Right lobe of liver (tissue), 6 donors: ENCODE data around the gene LRRC56. TPM values are rescaled to one million over a fixed set of nuclear protein-coding genes. Genes with fewer than 3 reads are reported as not detected.
"Not testable (repeated sequence)": the region's sequence is repeated elsewhere in the genome, so short reads cannot be mapped to it uniquely, and the experiment has no call there.

Source experiments
- ATAC-seq, 4 donors: fragments of 200-7000 bp; cut with Tn5 transposase; one replicate each; pipeline ENCODE4 v1.9.1; 2020; ENCODE audit warnings: mild to moderate bottlenecking in 4 of 4, moderate library complexity in 4 of 4
- DNase-seq, 3 donors: peaks; one replicate each; pipeline ENCODE4 v3.0.0-alpha.2; 2020
- H3K27ac ChIP-seq, 3 donors: fragments of 200-600 bp; one replicate each; pipeline ENCODE4 v1.8.0; 2022
- H3K27me3 ChIP-seq, 2 donors: fragments of 200-600 bp; one replicate each; pipeline ENCODE4 v1.8.0; 2022
- H3K36me3 ChIP-seq, 4 donors: fragments of 200-600 bp; sonication (generic) in 1 of 4; one replicate each; pipeline versions ENCODE4 v1.5.1 to v1.8.0; 2017 to 2022; ENCODE audit warnings: control low read depth in 1 of 4
- H3K4me1 ChIP-seq, 4 donors: fragments of 200-600 bp; sonication (generic) in 1 of 4; one replicate each; pipeline versions ENCODE4 v1.5.1 to v1.8.0; 2017 to 2022; ENCODE audit warnings: control low read depth in 1 of 4
- H3K4me3 ChIP-seq, 3 donors: fragments of 200-600 bp; one replicate each; pipeline ENCODE4 v1.8.0; 2022
- H3K9me3 ChIP-seq, 4 donors: fragments of 200-600 bp; sonication (generic) in 1 of 4; one replicate each; pipeline versions ENCODE4 v1.5.1 to v1.8.0; 2017 to 2022; ENCODE audit warnings: control low read depth in 1 of 4
- CTCF ChIP-seq, 4 donors: fragments of 200-600 bp in 3 of 4; fragments of 450-650 bp in 1 of 4; IDR thresholded peaks; one replicate each; pipeline versions ENCODE4 v1.5.1 to v1.8.0; 2016 to 2022; ENCODE audit warnings: antibody characterized with exemption in 4 of 4, mild to moderate bottlenecking in 2 of 4
- POLR2A ChIP-seq: fragments of 450-650 bp; IDR thresholded peaks from one replicate; pipeline ENCODE4 v1.6.1; 2017; ENCODE audit warnings: antibody characterized with exemption, mild to moderate bottlenecking
- WGBS: methylation state at CpG from one replicate; pipeline ENCODE4 v1.1.6; 2018; ENCODE audit warnings: low coverage, low lambda C conversion rate; ENCODE audit not compliant: insufficient coverage; ENCODE audit errors: missing lambda C conversion rate; 5-methylcytosine and 5-hydroxymethylcytosine counted together
- intact Hi-C, 2 donors: fragments of 100-400 bp; cut with DNase I; formaldehyde crosslinking; loops; one replicate each; pipeline versions ENCODE4 v1.11.2 to v1.14.1; 2022
- total RNA-seq, 6 experiments: library from RNA; depleted of rRNA in 2 of 6; stranded (reverse); fragments of >200 nt in 2 of 6; fragmentation: NEBNext Ultra II Directional in 3 of 6; extraction: Animal tissue kit (Norgen Biotek cat#: 25700) in 3 of 6; gene quantifications; one replicate each; pipeline versions ENCODE4 v1.1.0 to v1.2.4, GENCODE V29; 2016 to 2023
- donor health status: DM: no; HTN: yes; CAD: no.
- donor health status: DM: no; HTN: no; CAD: no.
- donor health status: DM: no; HTN: no; CAD: no.
- donor health status: DM: no; HTN: yes; CAD: no.
- donor health status: DM: no; HTN: yes; CAD: no.

LRRC56 gene
- total RNA-seq, 6 experiments from 2014 or later: 0.12 to 1.1 (median 0.71) TPM; not detected in 1

GRCh38 chr11:573146-573759, 35.9 kb downstream of the LRRC56 start:
- Histone ChIP-seq H3K4me3 (no peak overlapping the region), H3K4me1 (peaks cover 2 to 42% (median 9%) of the 10 kb centered on the region in 4 donors), H3K9me3 (no peaks in the 10 kb centered on the region), H3K36me3 (no peaks in the 10 kb centered on the region), H3K27ac (no peak overlapping the region), H3K27me3 (no peaks in the 10 kb centered on the region)
- intact Hi-C loops: no loop called here
- TF ChIP-seq CTCF (IDR thresholded peaks at IDR 0.05) (no peak), POLR2A (no peak)
- DNase-seq: peak in 2 of 3 donors; percentile 59 to 79
- ATAC-seq: no peak
- 63% methylated on average over 4 of the region's 16 CpGs for WGBS

- not testable (repeated sequence) for H3K4me3 ChIP-seq
Observed at GRCh38 chr11:574031-574570, 36.8 kb downstream of the LRRC56 start.

GRCh38 chr11:574632-575312, 37.4 kb downstream of the LRRC56 start:
- intact Hi-C loops: no loop called here
- TF ChIP-seq POLR2A (no peak), CTCF (IDR thresholded peaks at IDR 0.05) (no peak)
- H3K4me1 ChIP-seq: peaks cover 2 to 48% (median 16%) of the 10 kb centered on the region in 4 donors
- no peak for ATAC-seq
- H3K4me3 ChIP-seq: peak overlapping the region; percentile 71 to 76 (median 74)
- no peaks in the 10 kb centered on the region for H3K36me3 ChIP-seq
- no peak for DNase-seq
- 35% methylated on average over 12 of the region's 25 CpGs for WGBS
- no peaks in the 10 kb centered on the region for H3K9me3 ChIP-seq
- no peak overlapping the region for H3K27ac ChIP-seq
- no peaks in the 10 kb centered on the region for H3K27me3 ChIP-seq

More at GRCh38 chr11:574031-574570, 36.8 kb downstream of the LRRC56 start:
- ATAC-seq, DNase-seq, intact Hi-C loops, H3K36me3 ChIP-seq, H3K9me3 ChIP-seq, H3K27me3 ChIP-seq, H3K27ac ChIP-seq: not testable (repeated sequence)
- H3K4me1 ChIP-seq: peaks cover 2 to 48% (median 13%) of the 10 kb centered on the region in 4 donors
- WGBS: 57% methylated on average over 11 of the region's 14 CpGs

GRCh38 chr11:575313-575995, 38.1 kb downstream of the LRRC56 start:
- TF ChIP-seq POLR2A (peak; percentile 24), CTCF (IDR thresholded peaks at IDR 0.05) (no peak)
- no peaks in the 10 kb centered on the region for H3K9me3 ChIP-seq
- H3K27me3 ChIP-seq: no peaks in the 10 kb centered on the region
- ATAC-seq (peak in 2 of 4 donors; percentile 64 to 74), DNase-seq (no peak)
- H3K4me3 ChIP-seq: peak overlapping the region; percentile 71 to 76 (median 74)
- intact Hi-C loops: no loop called here
- peaks cover 2 to 54% (median 20%) of the 10 kb centered on the region in 4 donors for H3K4me1 ChIP-seq
- no peaks in the 10 kb centered on the region for H3K36me3 ChIP-seq
- 0% methylated on average over 8 of the region's 81 CpGs for WGBS
- H3K27ac ChIP-seq: peak overlapping the region in 1 of 3 donors; percentile 25
